ENCODE data around the gene PCP2. TPM values are rescaled to one million over a fixed set of nuclear protein-coding genes. Genes with fewer than 3 reads are reported as not detected.

PCP2 gene
- total RNA-seq, 1 donor from 2014 or later = not detected

DNA sequence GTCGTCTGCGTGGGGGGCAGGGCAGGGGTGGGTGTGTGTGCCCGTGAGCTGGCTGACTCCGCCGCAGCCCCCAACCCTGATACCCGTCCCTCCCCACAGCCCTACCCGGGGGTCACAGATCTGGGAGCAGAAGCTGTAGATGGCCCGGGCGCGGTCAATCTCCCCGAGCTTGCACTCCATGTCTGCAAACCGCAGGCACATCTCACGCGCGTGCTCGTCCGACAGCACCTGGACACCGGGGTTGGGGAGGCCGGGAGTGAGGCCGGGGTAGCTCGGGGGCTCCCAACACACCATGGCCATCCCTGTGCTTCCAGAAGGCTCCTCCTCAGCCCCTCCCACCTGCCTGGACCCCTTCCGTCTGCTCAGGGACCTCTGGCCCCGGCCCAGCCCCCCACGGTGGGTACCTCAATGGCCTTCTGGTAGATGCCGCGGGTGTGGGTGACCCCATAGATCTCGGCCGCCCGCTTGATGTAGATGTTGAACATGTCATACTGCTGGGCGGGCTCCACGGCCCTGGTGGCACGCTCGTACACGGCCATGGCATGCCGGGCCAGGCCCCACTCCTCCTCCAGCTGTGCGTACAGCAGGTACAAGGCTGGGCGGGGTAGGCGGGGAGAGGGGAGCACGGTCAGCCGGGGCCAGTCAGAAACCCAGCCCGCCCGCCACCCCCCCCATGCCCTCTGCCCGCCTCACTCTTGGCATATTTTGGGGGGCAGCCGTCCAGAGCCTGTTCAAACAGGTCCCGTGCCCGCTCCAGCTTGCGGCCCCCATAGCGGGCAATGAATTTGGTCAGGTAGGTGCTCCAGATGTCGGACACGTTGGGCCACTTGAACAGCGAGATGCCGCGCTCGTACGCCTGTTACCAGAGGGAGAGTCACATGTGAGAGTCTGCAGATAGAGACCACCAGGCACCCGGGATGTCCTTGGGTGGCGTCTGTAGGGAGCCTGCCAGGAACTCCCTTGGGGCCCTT lies 12.8 kb downstream of the PCP2 start:
- H3K36me3 Mint-ChIP-seq (ENCODE audit: low read depth) = peaks cover 16% of the 10 kb centered on the region
- TF ChIP-seq, protein P1, sequence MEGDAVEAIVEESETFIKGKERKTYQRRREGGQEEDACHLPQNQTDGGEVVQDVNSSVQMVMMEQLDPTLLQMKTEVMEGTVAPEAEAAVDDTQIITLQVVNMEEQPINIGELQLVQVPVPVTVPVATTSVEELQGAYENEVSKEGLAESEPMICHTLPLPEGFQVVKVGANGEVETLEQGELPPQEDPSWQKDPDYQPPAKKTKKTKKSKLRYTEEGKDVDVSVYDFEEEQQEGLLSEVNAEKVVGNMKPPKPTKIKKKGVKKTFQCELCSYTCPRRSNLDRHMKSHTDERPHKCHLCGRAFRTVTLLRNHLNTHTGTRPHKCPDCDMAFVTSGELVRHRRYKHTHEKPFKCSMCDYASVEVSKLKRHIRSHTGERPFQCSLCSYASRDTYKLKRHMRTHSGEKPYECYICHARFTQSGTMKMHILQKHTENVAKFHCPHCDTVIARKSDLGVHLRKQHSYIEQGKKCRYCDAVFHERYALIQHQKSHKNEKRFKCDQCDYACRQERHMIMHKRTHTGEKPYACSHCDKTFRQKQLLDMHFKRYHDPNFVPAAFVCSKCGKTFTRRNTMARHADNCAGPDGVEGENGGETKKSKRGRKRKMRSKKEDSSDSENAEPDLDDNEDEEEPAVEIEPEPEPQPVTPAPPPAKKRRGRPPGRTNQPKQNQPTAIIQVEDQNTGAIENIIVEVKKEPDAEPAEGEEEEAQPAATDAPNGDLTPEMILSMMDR (IDR thresholded peaks at IDR 0.05) = no peak

GRCh38 chr19:7619671-7620441 lies 13.7 kb downstream of the PCP2 start:
- Mint-ChIP-seq H3K4me1 (ENCODE audit: low read depth) (no peaks in the 10 kb centered on the region), H3K27me3 (ENCODE audit: low read depth) (no peaks in the 10 kb centered on the region), H3K4me3 (ENCODE audit: unreplicated experiment) (no peak overlapping the region), H3K9me3 (ENCODE audit: low read depth) (no peaks in the 10 kb centered on the region), H3K27ac (ENCODE audit: unreplicated experiment) (no peak overlapping the region), H3K36me3 (ENCODE audit: low read depth) (peaks cover 16% of the 10 kb centered on the region)
- DNase-seq (ENCODE audit: low spot score) = peak; percentile 94
- TF ChIP-seq, protein P1 (IDR thresholded peaks at IDR 0.05) = no peak

More for the DNA sequence above, 12.8 kb downstream of the PCP2 start:
- DNase-seq (ENCODE audit: low spot score) = no peak
- Mint-ChIP-seq H3K4me3 (ENCODE audit: unreplicated experiment) (no peak overlapping the region), H3K4me1 (ENCODE audit: low read depth) (no peaks in the 10 kb centered on the region), H3K27ac (ENCODE audit: unreplicated experiment) (no peak overlapping the region), H3K27me3 (ENCODE audit: low read depth) (no peaks in the 10 kb centered on the region), H3K9me3 (ENCODE audit: low read depth) (no peaks in the 10 kb centered on the region)

DNA sequence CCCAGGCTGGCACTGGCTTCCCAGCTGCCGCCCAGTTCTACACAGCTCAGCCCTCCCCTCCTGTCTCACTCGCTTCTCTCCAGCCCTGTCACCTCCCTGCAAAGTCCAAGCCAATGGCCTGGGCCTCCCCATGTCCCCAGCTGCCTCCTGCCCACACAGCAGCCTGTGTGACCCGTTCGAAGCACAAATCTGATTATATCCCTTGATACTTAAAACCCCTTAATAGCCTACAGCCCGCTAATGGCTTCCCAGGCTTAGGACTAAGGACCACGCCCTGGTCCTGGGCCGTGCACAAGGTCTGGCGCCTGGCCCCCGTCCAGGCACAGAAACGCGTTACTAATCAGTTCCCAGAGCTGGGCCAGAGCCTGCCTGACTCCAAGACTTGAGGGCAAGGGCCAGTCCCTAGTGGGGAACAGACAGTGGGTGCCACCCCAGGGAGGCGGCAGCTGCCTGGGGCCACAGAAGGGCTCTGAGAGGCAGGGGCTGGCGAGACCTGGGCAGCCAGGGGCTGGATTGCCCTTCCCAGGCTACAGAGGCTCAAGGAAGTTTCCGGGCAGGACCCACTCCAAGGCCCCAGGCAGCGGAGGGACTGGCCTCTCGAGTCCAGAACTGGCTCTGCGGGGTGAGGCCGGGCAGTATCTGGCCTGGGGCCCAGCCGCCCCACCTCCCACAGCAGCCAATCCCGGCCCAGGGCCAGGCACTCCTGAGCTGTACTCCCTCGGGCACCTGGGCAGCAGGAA lies 14.6 kb downstream of the PCP2 start:
- DNase-seq (ENCODE audit: low spot score) = peak; percentile 70
- H3K27me3 Mint-ChIP-seq (ENCODE audit: low read depth) = no peaks in the 10 kb centered on the region
- H3K36me3 Mint-ChIP-seq (ENCODE audit: low read depth) = peaks cover 15% of the 10 kb centered on the region
- TF ChIP-seq, protein P1 (IDR thresholded peaks at IDR 0.05) = no peak
- H3K9me3 Mint-ChIP-seq (ENCODE audit: low read depth) = no peaks in the 10 kb centered on the region
- no peak overlapping the region for H3K4me3 Mint-ChIP-seq (ENCODE audit: unreplicated experiment)
- H3K4me1 Mint-ChIP-seq (ENCODE audit: low read depth) = no peaks in the 10 kb centered on the region
- no peak overlapping the region for H3K27ac Mint-ChIP-seq (ENCODE audit: unreplicated experiment)

- TF ChIP-seq, protein P1 (IDR thresholded peaks at IDR 0.05) = no peak
- H3K36me3 Mint-ChIP-seq (ENCODE audit: low read depth) = peaks cover 15% of the 10 kb centered on the region
- no peaks in the 10 kb centered on the region for H3K27me3 Mint-ChIP-seq (ENCODE audit: low read depth)
- no peaks in the 10 kb centered on the region for H3K9me3 Mint-ChIP-seq (ENCODE audit: low read depth)
- no peaks in the 10 kb centered on the region for H3K4me1 Mint-ChIP-seq (ENCODE audit: low read depth)
- no peak overlapping the region for H3K27ac Mint-ChIP-seq (ENCODE audit: unreplicated experiment)
- H3K4me3 Mint-ChIP-seq (ENCODE audit: unreplicated experiment) = no peak overlapping the region
- no peak for DNase-seq (ENCODE audit: low spot score)
Observed at GRCh38 chr19:7618348-7618747, 15.2 kb downstream of the PCP2 start.

- no peak overlapping the region for H3K27ac Mint-ChIP-seq (ENCODE audit: unreplicated experiment)
- H3K36me3 Mint-ChIP-seq (ENCODE audit: low read depth) = peaks cover 9% of the 10 kb centered on the region
Observed at GRCh38 chr19:7617735-7618134, 15.8 kb downstream of the PCP2 start.

More at GRCh38 chr19:7617735-7618134, 15.8 kb downstream of the PCP2 start:
- TF ChIP-seq, protein P1 (IDR thresholded peaks at IDR 0.05) = no peak
- Mint-ChIP-seq H3K4me3 (ENCODE audit: unreplicated experiment) (no peak overlapping the region), H3K4me1 (ENCODE audit: low read depth) (no peaks in the 10 kb centered on the region), H3K9me3 (ENCODE audit: low read depth) (no peaks in the 10 kb centered on the region), H3K27me3 (ENCODE audit: low read depth) (no peaks in the 10 kb centered on the region)
- DNase-seq (ENCODE audit: low spot score) = no peak
